ENCODE results near the gene BOLA2B.
"Not testable (repeated sequence)": the region's sequence is repeated elsewhere in the genome, so short reads cannot be mapped to it uniquely, and the experiment has no call there.

The BOLA2B gene

DNA sequence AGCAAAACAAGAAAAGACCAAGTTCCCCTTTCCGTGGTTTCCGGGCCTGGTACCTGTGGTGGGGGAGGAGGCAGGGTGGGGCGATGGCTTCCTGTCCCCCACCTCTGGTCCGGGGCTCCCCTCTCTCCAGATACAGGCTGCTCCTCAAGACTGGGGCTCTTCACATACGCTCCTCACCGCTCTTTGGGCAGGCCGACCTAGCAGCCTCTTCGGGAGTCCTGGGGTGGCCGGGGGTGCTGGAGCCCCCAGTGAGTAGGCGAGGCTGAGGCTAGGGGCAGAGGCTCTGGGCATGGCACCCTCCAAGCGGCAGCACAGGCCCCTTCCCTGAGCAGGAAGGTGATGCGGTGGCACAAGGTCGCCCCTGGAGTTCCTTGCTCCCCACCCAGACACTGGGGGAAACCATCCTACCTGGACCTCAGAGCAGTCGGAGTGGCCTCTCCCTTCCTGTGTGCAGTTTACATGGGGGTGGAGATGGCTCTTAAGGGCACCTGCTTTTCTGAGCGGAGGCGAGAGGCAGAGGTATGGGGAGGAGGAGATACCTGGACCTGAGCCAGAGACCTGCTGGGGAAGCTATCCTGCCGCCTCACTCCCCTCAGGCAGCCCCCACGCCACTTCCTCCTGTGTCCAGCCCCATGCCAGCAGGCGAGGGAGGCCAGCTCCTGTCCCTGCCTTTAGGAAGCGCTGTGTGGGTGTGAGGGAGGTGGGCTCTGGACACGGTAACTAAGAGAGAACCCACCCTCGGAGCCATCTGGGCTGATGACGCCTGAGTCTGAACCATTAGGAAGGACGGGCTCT is 9.2 kb downstream of the BOLA2B start:
- DNase-seq, result peak; percentile 26 to 81 (median 50)

GRCh38 chr16:30183233-30184095 is 10.0 kb downstream of the BOLA2B start, which contains the start of gene CORO1A:
CORO1A (plus strand) TSS chr16:30183602; CDS start chr16:30185210, 1,608 bp downstream.
- DNase-seq, result peak; percentile 64 to 80 (median 67)

DNA sequence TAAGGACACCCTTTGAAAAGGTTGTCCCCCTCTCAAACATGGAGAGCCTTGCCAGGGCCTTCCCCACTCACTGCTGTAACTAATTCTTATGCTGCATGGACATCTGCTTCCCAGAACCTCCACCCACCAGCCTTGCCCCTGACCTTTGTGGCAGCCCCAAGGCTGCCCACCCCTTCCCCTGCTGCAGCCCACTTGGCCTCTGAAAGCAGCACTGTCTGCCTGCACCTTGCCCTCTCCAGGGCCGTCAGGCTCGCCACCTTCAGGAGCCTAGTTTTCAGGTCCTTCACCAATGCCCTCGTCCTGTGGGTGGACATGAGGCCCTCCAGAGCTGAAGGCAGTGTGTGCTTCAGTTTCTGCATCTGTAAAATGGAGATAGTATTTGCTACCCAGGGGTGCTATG is 12.7 kb downstream of the BOLA2B start:
- DNase-seq, result no peak

DNA sequence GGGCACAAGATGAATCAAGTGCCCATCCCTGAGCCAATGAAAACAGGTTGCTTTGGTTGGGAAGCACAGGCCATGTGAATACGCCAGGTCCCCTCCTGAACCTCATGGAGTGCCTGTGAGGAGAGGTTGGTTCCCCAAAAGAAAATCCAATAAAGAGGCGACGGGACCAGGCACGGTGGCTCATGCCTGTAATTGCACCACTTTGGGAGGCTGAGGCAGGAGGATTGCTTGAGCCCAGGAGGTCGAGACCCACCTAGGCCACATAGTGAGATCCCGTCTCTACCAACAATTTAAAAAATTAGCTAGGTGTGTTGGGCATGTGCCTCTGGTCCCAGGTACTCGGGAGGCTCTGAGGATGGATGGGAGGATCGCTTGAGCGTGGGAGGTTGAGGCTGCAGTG is 13.5 kb downstream of the BOLA2B start:
- no peak for DNase-seq

GRCh38 chr16:30179195-30179594 is 14.3 kb downstream of the BOLA2B start:
- no peak for DNase-seq

- not testable (repeated sequence) for DNase-seq
These were observed 16.6 kb downstream of the BOLA2B start for GRCh38 chr16:30176876-30177275.

DNA sequence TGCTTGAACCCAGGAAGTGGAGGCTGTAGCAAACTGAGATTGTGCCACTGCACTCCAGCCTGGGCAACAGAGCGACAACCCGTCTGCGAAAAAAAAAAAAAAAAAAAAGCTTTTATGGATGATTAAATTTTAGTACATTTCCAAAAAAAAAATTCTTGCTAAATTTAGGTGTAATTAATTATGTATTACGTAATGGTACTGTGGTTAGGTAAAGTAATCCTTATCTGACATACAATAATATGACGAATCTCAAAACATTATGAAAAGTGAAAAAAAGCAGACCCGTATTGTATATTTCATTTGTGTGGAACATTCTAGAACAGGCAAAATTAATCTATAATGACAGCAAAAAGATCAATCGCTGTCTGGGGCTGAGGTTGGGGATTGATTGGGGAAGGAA is 20.4 kb downstream of the BOLA2B start:
- DNase-seq, result no peak

DNA sequence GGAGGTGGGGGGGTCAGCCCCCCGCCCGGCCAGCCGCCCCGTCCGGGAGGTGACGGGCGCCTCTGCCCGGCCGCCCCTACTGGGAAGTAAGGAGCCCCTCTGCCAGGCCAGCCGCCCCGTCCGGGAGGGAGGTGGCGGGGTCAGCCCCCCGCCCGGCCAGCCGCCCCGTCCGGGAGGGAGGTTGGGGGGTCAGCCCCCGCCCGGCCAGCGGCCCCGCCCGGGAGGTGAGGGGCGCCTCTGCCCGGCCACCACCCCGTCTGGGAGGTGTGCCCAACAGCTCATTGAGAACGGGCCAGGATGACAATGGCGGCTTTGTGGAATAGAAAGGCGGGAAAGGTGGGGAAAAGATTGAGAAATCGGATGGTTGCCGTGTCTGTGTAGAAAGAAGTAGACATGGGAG is 23.3 kb downstream of the BOLA2B start:
- not testable (repeated sequence) for DNase-seq

GRCh38 chr16:30169416-30169815 is 24.1 kb downstream of the BOLA2B start:
- not testable (repeated sequence) for DNase-seq

DNA sequence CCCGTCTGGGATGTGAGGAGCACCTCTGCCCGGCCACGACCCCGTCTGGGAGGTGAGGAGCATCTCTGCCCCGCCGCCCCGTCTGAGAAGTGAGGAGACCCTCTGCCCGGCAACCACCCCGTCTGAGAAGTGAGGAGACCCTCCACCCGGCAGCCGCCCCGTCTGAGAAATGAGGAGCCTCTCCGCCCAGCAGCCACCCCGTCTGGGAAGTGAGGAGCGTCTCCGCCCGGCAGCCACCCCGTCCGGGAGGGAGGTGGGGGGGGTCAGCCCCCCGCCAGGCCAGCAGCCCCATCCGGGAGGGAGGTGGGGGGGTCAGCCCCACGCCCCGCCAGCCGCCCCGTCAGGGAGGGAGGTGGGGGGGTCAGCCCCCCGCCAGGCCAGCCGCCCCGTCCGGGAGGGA is 24.7 kb downstream of the BOLA2B start:
- DNase-seq, result not testable (repeated sequence)

DNA sequence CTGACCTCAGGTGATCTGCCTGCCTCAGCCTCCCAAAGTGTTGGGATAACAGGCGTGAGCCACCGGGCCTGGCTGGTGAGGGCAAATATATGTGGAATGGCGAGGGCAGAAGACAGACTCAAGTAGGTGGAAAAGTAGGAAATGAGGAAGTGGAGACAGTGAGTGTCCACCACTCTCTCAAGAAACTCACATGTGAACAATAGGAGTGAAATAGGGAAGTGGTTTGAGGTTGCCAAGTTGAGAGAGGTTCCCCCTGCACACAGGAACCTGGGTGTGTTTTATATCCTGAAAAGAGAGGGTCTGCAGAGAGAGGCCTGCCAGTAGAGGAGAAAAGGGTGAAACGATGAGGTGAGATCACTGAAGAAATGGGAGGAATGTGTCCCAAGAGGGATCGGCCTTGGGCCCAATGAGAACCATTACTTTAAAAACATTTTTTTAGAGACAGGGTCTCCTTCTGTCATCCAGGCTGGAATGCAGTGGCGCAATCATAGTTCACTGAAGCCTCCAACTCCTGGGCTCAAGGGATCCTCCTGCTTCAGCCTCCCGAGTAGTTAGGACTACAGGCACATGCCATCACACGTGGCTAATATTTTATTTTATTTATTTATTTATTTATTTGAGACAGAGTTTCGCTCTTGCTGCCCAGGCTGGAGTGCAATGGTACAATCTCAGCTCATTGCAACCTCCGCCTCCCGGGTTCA is 27.1 kb downstream of the BOLA2B start:
- no peak for DNase-seq

GRCh38 chr16:30163538-30163937 is 29.9 kb downstream of the BOLA2B start:
- DNase-seq, result no peak

DNA sequence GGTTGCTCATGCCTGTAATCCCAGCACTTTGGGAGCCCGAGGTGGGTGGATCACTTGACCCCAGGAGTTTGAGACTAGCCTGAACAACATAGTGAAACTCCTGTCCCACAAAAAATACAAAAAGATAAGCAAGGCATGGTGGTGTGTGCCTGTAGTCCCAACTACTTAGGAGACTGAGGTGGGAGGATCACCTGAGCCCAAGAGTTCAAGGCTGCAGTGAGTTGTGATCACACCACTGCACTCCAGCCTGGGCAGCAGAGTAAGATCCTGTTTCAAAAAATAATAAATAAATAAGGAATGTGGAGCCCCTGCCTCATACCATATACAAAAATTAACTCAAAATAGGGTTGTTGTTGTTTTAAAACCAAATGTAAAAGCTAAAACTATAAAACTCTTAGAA is 36.3 kb downstream of the BOLA2B start:
- DNase-seq, result no peak

DNA sequence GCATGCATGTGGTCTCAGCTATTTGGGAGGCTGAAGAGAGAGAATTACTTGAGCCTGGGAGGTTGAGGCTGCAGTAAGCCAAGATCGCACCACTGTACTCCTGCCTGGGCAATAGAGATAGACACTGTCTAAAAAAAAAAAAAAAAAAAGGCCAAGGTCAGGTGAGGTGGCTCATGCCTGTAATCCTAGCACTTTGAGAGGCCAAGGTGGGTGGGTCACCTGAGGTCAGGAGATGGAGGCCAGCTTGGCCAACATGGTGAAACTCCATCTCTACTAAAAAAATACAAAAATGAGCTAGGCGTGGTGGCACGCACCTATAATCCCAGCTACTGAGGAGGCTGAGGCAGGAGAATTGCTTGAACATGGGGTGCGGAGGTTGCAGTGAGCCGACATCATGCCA is 38.3 kb downstream of the BOLA2B start:
- no peak for DNase-seq

DNA sequence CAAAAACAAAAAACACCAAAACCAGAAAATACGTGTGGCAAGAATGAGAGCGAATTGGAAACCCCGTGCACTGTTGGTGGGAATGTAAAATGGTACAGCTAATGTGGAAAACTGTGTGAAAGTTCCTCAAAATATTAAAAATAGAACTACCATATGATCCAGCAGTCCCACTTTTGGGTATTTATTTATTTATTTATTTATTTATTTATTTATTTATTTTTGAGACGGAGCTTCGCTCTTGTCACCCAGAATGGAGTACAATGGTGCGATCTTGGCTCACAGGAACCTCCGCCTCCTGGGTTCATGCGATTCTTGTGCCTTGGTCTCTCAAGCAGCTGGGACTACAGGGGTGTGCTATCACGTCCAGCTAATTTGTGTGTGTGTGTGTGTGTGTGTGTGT is 40.9 kb downstream of the BOLA2B start:
- DNase-seq, result no peak

GRCh38 chr16:30151091-30151490 is 42.4 kb downstream of the BOLA2B start:
- DNase-seq, result no peak

GRCh38 chr16:30149250-30149930 is 44.1 kb downstream of the BOLA2B start:
- DNase-seq, result no peak

DNA sequence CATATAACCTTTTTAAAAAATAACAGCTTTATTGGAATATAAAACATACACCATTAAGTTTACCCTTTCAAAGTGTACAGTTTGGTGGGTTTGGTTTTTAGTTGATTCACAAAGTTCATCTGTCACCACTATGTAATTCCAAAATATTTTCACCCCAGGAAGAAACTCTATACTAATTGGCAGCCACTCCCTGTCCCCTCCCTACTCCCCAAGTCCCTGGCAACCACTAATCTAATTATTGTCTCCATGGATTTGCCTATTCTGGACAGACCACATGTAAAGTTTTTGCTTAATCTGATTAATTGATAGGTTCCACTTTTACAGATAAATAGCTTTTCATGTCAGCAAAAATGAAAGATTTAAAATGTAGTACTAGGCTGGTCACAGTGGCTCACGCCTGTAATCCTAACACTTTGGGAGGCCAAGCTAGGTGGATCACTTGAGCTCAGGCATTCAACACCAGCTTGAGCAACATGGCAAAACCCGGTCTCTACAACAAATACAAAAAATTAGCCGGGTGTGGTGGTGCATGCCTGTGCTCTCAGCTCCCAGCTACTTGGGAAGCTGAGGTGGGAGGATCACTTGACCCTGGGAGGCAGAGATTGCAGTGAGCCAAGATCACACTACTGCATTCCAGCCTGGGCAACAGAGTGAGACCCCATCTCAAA is 45.5 kb downstream of the BOLA2B start:
- DNase-seq, result no peak

GRCh38 chr16:30145657-30146056 is 47.8 kb downstream of the BOLA2B start:
- DNase-seq, result no peak

- DNase-seq, result no peak
These were observed 48.5 kb downstream of the BOLA2B start for GRCh38 chr16:30144917-30145316.

- no peak for DNase-seq
These were observed 49.4 kb downstream of the BOLA2B start for GRCh38 chr16:30144017-30144416.

DNA sequence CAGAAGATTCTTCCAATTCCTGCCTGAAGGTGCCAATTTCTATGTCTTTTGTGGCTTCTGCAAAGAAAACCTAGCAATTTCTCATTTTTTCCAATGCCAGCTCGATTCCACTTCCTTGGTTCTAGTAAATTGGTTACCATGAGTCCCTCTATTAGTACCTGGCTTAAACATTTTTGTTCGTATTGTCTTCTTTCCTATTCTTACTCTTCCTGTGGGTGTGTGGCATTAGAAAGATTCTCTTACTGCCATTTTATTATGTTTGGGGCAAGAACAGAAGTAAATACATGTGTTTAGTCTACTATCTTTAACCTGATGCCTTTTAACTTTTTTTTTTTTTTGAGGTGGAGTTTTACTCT is 50.1 kb downstream of the BOLA2B start:
- DNase-seq, result no peak
